HCEC 1CT (cell line): Measurements from ENCODE around the gene TNIK.
"Not testable (repeated sequence)": the region's sequence is repeated elsewhere in the genome, so short reads cannot be mapped to it uniquely, and the experiment has no call there.

Experiments used
- DNase-seq: peaks from one replicate; pipeline ENCODE4 v3.0.0-alpha.2; 2017

TNIK gene

DNA sequence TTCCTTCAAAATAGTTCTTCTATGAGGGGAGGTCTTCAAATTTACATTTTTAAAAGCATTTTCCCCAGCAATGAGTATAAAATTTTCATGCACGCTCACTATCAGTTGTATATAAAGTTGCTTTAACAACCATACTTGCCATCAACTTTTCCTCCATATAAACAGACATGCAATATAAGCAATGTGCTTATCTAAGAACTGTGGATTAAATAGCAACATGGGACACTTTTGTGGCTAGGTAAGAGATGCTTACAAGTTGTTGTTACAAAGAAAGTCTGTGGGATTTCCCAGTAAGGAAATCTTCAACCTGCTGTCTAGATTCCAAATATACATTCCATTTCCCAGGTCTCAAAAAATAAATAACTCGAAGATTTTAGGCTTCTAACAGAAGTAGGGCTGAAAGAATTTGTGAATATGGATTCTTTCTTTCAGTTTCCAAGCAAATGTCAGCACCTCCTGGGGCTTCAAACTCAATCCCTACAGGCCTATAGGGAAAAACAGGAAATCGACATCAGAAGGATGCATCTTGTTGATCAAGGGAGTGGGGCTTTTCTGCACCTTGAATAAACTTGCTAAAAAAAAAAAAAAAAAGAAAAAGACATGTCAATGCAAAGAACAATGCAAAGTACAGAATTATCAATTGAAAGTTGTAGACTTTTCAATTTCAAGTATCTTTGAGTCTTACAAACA, 16.1 kb downstream of the TNIK start:
- no peak for DNase-seq

DNA sequence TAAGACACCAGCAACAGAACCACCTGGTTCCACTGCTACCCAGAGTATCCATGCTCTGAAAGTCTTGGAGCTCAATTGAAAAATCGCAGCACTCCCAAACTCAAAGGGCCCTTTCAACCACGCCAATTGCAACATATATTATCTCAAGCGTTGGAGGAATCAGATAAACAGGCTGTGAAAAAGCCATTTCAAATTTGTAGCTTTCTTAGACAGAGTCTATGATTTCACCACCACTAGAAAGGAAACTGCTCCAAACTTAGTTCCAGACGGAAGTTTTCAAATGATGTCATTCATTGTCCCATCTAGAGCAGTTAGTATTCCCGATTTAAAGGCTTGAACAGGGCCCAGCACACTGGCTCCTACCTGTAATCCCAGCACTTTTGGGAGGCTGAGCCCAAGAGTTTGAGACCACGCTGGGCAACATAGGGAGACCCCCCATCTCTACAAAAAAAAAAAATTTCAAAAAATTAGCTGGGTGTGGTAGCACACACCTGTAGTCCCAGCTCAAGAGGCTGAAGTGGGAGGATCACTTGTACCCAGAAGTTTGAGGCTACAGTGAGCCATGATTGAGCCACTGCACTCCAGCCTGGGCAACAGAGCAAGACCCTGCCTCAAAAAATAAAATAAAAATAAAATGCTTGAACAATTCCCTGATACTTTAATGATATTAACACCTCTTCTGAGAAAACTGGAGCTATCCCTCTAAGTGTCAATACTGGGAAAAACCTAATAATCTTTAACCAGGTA, 16.8 kb downstream of the TNIK start:
- DNase-seq, result no peak

DNA sequence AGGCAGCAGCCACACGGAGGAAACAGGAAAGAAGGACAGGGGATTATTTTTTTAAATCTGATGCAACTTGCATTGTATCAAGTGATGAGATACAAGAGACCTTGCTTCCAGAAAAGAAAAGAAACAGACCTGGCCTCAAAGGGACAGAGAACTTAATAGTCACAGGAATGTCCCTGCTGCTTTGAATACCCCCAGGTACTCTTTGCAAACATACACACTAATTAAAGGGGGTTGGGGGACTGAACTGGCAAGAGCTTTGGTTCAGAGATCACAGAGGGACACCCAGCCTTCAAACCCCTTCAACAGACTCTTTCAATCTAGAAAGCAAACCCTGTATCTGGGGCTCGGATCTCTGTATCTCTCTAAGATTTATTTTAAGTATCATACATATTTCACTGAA, 18.0 kb downstream of the TNIK start:
- DNase-seq, result no peak

GRCh38 chr3:171441381-171441780, 18.8 kb downstream of the TNIK start:
- DNase-seq, result no peak

- no peak for DNase-seq
Observed at GRCh38 chr3:171439996-171440395, 20.2 kb downstream of the TNIK start.

GRCh38 chr3:171437115-171437756, 23.0 kb downstream of the TNIK start:
- no peak for DNase-seq

GRCh38 chr3:171436380-171436779, 23.8 kb downstream of the TNIK start:
- DNase-seq, result no peak

DNA sequence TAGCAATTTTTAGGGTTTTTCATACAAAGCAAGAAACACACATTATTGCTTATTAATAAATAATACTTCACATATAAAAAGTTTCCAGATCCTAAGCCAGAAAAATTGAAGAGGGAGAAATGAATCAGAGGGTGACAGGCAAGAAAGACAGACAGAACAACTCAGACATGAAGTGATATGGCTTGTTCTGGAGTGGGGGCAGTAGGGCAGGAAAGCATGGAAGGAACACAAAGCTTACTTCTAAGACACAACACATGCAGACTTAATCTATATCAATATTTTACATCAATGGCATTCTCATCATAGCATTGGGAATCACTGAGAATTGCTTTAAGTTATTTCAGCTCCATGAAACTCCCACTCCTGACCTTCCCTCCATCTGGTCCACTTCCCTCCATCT, 24.4 kb downstream of the TNIK start:
- no peak for DNase-seq

DNA sequence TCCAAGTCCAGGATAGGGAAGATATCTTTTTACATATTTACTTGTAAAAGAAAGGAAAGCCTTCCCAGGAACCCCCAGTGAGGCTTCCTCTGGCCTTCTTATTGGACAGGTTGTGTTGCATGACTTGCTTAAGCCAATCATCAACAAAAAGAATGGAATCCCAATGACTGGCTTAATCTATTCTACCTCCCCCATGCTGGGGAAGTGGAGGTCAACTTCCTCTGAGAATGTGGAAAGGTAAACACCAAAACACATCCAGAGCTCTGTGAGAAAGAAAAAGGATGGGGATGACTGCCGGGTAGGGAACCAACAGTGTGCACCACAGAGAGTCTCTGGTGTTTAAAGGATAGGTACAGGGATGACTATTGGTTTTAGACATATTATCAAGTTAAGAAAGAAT, 25.1 kb downstream of the TNIK start:
- DNase-seq, result no peak

GRCh38 chr3:171432548-171432947, 27.7 kb downstream of the TNIK start:
- DNase-seq, result no peak

- no peak for DNase-seq
Observed at GRCh38 chr3:171431550-171431949, 28.7 kb downstream of the TNIK start.

DNA sequence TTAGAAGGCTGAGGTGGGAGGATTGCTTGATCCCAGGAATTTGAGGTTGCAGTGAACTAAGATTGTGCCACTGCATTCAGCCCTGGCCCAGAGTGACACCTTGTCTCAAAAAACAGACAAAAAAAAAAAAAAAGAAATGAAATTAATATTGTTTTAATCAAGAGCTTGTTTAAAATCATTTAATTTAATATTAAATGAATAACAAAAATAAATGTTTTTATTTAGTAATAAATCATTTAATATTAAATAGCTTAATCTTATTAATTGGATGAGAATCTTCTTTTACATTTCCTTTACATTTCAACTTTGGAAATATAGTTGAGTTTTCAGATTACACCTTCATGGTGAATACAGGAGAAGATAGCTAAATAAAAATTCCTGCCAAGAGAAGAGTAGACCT, 29.7 kb downstream of the TNIK start:
- DNase-seq, result no peak

DNA sequence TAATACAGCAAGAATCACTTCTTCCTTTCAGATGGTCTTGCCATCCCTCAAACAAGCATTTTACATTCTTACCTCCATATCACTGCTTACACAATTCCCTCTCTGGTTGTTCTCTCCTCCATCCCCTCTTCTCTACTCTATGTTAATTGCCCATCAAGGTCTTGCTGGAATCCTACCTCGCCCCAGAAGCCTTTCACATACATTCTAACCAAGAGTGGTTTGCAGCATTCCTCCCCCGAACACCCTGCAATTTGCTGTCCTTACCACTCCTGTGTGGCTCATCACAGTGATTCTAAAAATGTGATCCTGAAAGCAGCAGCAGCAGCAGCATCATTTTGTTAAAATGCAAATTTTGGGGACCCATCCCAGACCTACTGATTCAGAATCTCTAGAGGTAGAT, 30.6 kb downstream of the TNIK start:
- no peak for DNase-seq

DNA sequence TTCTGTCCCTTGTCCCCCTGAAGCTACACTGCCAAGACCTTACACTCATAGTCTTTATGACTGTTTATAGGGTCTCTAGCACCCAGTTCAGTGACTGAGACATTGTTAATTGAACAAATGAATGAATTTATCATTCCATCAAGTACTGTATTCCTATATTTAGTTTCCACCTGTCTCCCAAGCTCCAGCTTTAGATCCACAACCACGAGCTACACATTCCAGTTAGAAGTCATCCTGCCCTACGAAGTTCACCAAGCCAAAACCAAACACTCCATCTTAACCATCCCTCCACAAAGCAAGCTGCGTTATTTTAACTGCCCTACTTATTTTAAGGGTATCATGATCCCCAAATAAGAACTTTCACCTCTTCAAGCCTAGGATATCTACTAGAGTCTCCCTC, 31.3 kb downstream of the TNIK start:
- no peak for DNase-seq

GRCh38 chr3:171428321-171428787, 31.9 kb downstream of the TNIK start:
- no peak for DNase-seq

DNA sequence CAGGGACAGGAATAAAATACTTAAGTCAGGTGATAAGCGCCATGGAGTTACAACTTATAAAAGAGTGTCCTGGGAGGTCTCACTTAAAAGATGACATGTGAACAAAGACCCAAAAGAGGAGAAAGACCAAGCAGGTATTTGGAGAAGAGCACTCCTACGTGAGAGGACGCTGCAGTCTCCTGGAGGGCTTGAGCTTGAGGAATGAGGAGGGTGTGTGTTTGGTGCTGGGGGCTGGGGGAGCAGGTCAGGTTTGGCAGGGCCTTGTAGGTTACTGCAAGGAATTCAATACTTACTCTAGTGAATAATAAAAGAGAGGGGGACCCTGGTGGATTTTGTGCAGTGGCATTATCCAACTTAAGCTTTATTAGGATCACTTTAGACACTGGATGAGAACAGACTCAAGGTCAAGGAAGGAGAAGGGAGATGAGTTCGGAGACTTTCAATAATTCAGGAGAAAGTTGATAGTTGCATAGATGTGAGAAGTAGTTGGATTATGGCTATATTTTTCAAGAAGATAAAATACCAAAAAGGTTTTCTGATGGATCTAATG, 32.4 kb downstream of the TNIK start:
- no peak for DNase-seq

DNA sequence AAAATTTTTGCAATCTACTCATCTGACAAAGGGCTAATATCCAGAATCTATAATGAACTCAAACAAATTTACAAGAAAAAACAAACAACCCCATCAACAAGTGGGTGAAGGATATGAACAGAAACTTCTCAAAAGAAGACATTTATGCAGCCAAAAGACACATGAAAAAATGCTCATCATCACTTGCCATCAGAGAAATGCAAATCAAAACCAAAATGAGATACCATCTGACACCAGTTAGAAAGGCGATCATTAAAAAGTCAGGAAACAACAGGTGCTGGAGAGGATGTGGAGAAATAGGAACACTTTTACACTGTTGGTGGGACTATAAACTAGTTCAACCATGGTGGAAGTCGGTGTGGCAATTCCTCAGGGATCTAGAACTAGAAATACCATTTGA, 36.1 kb downstream of the TNIK start:
- not testable (repeated sequence) for DNase-seq

DNA sequence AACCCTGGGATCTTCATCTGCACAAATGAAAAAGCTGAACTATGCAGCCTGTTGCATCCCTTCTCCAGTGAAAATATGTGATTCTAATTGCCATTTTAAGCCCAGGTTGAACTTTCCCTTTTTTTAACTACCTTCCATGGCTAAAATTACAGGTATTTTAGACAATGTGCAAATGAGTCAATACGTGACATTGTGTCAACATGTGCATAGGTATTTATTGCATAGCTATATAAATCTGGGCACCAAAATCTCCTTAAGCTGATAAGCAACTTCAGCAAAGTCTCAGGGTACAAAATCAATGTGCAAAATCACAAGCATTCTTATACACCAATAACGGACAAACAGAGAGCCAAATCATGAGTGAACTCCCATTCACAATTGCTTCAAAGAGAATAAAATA, 37.4 kb downstream of the TNIK start:
- DNase-seq, result not testable (repeated sequence)

GRCh38 chr3:171420667-171421066, 39.5 kb downstream of the TNIK start:
- peak; percentile 55 for DNase-seq

GRCh38 chr3:171419457-171419856, 40.7 kb downstream of the TNIK start:
- no peak for DNase-seq

DNA sequence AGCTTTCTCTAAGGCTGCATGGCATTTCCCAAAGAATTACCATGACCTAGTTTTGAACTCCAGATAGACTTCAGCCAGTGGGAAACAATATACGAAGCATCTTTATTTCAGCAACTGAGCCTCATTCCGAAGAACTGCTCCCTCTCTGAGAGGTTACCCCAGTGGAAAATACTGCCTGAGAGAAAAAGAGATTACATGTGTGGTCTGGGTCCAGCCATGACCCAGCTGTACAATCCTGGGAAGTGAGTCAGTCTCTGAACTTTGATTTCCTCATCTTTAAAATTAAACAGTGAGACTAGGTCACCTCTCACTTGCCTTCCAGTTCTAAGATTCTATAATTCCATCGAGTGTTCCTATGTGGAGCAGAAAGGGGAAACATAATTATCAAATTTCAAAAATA, 42.4 kb downstream of the TNIK start:
- peak; percentile 94 for DNase-seq

- DNase-seq, result no peak
Observed at GRCh38 chr3:171417137-171417536, 43.1 kb downstream of the TNIK start.

GRCh38 chr3:171416666-171417065, 43.5 kb downstream of the TNIK start:
- no peak for DNase-seq

- DNase-seq, result peak; percentile 74
Observed at GRCh38 chr3:171416061-171416460, 44.1 kb downstream of the TNIK start.
